Upper lobe of left lung (tissue), 6 donors: ENCODE measurements around the gene NEDD8. TPM values are rescaled to one million over a fixed set of nuclear protein-coding genes. Genes with fewer than 3 reads are reported as not detected.

Experiments used
- ATAC-seq, 2 donors: fragments of 200-7000 bp; cut with Tn5 transposase; one replicate each; pipeline ENCODE4 v1.9.1; 2022; ENCODE audit warnings: mild to moderate bottlenecking in 2 of 2, moderate library complexity in 2 of 2; ENCODE audit not compliant: low FRiP score in 2 of 2
- DNase-seq, 2 donors: peaks; one replicate each; pipeline ENCODE4 v3.0.0-alpha.2; 2019 to 2020
- H3K27ac ChIP-seq, 4 donors: fragments of 200-600 bp; sonication (generic); one replicate each; pipeline ENCODE4 v1.5.1; 2016 to 2019
- H3K27me3 ChIP-seq, 4 donors: fragments of 200-600 bp; sonication (generic); one replicate each; pipeline ENCODE4 v1.5.1; 2017 to 2019
- H3K36me3 ChIP-seq, 4 donors: fragments of 200-600 bp; sonication (generic); one replicate each; pipeline ENCODE4 v1.5.1; 2016 to 2019
- H3K4me1 ChIP-seq, 4 donors: fragments of 200-600 bp; sonication (generic); one replicate each; pipeline ENCODE4 v1.5.1; 2018 to 2019
- H3K4me3 ChIP-seq, 4 donors: fragments of 200-600 bp; sonication (generic); one replicate each; pipeline ENCODE4 v1.5.1; 2017 to 2019; ENCODE audit warnings: mild to moderate bottlenecking in 2 of 4, moderate library complexity in 1 of 4
- H3K9me3 ChIP-seq, 4 donors: fragments of 200-600 bp; sonication (generic); one replicate each; pipeline ENCODE4 v1.5.1; 2018 to 2019
- EP300 ChIP-seq, 4 donors: sonication (generic); formaldehyde crosslinking; IDR thresholded peaks; one replicate each; pipeline ENCODE4 v1.5.1; 2017; ENCODE audit warnings: antibody characterized with exemption in 4 of 4, control low read depth in 2 of 4
- POLR2A ChIP-seq, 4 donors: fragments of 450-650 bp; IDR thresholded peaks; one replicate each; pipeline ENCODE4 v1.5.1; 2016 to 2017; ENCODE audit warnings: antibody characterized with exemption in 4 of 4, mild to moderate bottlenecking in 2 of 4
- POLR2AphosphoS5 ChIP-seq, 2 donors: sonication (generic); formaldehyde crosslinking; IDR thresholded peaks; one replicate each; pipeline ENCODE4 v1.5.1; 2017; ENCODE audit warnings: antibody characterized with exemption in 2 of 2
- WGBS, 2 donors: methylation state at CpG; one replicate each; pipeline ENCODE4 v1.1.5; 2017 to 2018; 5-methylcytosine and 5-hydroxymethylcytosine counted together
- total RNA-seq, 6 donors: library from RNA; depleted of rRNA in 4 of 6; stranded (reverse); fragments of >200 nt in 4 of 6; gene quantifications; one replicate each; pipeline versions ENCODE4 v1.1.0 to v1.2.1, GENCODE V29; 2016 to 2021
- TF ChIP-seq, protein P1 (sequence below), 6 experiments: fragments of 450-650 bp in 4 of 6; fragments of 200-600 bp in 2 of 6; sonication (generic) in 2 of 6; IDR thresholded peaks; one replicate each; pipeline ENCODE4 v1.5.1; 2016 to 2019; ENCODE audit warnings: antibody characterized with exemption in 6 of 6
- donor health status: DM: no; HTN: no; CAD: no; lungs with moderate emphysema.
- donor health status: DM: no; HTN: yes; CAD: no; lungs with severe emphysema.

Gene NEDD8
- total RNA-seq, 6 donors from 2014 or later: 39.8 to 144 (median 121) TPM

DNA sequence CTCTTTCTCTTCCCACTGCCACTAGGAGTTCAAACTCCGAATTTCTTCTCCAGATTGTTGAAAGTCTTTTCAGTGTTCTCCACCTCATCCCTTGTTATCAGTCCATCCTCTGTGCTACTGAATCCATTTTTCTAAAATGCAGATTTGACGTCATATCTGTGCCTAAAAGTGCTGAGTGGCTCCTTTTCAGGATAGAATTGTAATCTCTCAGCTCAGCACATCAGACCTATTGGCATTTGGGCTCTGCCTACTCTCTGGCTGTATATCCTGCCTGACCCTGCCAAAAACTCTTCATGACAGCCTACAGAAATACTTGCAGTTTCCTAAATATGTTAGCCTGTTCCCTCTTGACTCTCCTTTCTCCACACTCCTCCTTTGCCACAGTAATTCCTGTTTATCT, 40.3 kb upstream of the NEDD8 start:
- 75 to 86% methylated on average over 2 of the region's 2 CpGs for WGBS, 2 donors
- no peak overlapping the region for H3K4me3 ChIP-seq
- ATAC-seq (no peak), DNase-seq (no peak)
- H3K27ac ChIP-seq: peak overlapping the region; percentile 96 to 99 (median 97)
- peaks cover 13 to 51% (median 44%) of the 10 kb centered on the region in 4 donors for H3K4me1 ChIP-seq
- TF ChIP-seq, protein P1, sequence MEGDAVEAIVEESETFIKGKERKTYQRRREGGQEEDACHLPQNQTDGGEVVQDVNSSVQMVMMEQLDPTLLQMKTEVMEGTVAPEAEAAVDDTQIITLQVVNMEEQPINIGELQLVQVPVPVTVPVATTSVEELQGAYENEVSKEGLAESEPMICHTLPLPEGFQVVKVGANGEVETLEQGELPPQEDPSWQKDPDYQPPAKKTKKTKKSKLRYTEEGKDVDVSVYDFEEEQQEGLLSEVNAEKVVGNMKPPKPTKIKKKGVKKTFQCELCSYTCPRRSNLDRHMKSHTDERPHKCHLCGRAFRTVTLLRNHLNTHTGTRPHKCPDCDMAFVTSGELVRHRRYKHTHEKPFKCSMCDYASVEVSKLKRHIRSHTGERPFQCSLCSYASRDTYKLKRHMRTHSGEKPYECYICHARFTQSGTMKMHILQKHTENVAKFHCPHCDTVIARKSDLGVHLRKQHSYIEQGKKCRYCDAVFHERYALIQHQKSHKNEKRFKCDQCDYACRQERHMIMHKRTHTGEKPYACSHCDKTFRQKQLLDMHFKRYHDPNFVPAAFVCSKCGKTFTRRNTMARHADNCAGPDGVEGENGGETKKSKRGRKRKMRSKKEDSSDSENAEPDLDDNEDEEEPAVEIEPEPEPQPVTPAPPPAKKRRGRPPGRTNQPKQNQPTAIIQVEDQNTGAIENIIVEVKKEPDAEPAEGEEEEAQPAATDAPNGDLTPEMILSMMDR (IDR thresholded peaks at IDR 0.05): no peak
- no peak for TF ChIP-seq POLR2AphosphoS5 (IDR thresholded peaks at IDR 0.05)
- no peak for TF ChIP-seq POLR2A (IDR thresholded peaks at IDR 0.05)
- peak in 1 of 4 donors; percentile 8 for TF ChIP-seq EP300 (IDR thresholded peaks at IDR 0.05)
- no peaks in the 10 kb centered on the region for H3K27me3 ChIP-seq
- peaks cover 0 to 24% (median 17%) of the 10 kb centered on the region in 4 donors for H3K36me3 ChIP-seq
- H3K9me3 ChIP-seq: no peaks in the 10 kb centered on the region

GRCh38 chr14:24271834-24272263, 39.7 kb upstream of the NEDD8 start:
- peaks cover 13 to 47% (median 42%) of the 10 kb centered on the region in 4 donors for H3K4me1 ChIP-seq
- 20 to 23% methylated on average over 3 of the region's 3 CpGs for WGBS, 2 donors
- ATAC-seq: no peak

DNA sequence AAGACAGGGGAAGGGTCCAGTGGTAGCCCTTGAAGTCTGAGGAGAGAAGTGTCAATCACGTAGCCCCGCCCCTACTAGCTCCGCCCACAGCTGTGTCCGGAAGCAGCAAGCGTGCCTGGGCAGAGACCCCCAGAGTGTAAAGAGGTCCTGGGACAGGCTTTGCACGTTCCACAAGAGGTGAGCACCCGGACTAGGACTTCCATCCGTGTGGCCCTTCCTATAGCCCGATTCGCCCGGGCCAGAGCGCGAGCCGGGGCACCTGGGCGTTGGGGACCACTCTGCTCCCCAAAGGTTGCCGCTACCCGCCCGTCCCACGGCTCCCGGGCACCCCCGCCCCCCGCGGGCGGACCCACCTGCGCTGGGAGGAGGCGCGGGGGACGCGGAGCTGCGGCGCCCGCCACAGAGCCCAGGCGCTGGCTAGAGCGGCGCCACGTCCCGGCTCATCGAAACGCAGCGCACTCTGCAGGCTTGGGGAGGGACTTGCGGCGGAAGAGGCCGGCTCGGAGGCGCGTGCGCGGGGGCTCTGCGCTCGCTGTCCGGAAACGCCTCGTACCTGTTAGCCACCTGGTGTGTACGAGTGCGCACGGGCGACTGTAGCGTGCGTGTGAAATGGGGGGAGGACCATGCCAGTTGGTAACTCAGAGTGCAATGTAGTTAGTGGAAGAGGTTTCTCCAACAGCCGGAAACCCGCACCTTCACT, 39.1 kb upstream of the NEDD8 start, which contains the start of gene RABGGTA:
Gene RABGGTA (minus strand): TSS at position 464 of the 700 bp plus-strand sequence. CDS start 482 bp downstream, outside the sequence.
- WGBS, 2 donors: 1 to 5% methylated on average over 3 to 37 of the region's 61 CpGs
- Histone ChIP-seq H3K4me1 (peaks cover 13 to 47% (median 40%) of the 10 kb centered on the region in 4 donors), H3K27me3 (no peaks in the 10 kb centered on the region), H3K27ac (peak within 1 kb of the TSS; percentile 96 to 99 (median 97)), H3K9me3 (no peaks in the 10 kb centered on the region), H3K36me3 (peaks cover 4 to 36% (median 28%) of the 10 kb centered on the region in 4 donors), H3K4me3 (peak within 1 kb of the TSS; percentile 82 to 96 (median 86))
- DNase-seq: peak; percentile 93 to 96
- peak; percentile 94 to 97 for ATAC-seq
- peak in 2 of 4 donors; percentile 65 to 84 for TF ChIP-seq POLR2A (IDR thresholded peaks at IDR 0.05)
- TF ChIP-seq EP300 (IDR thresholded peaks at IDR 0.05): peak in 1 of 4 donors; percentile 31
- peak; percentile 83 to 86 for TF ChIP-seq POLR2AphosphoS5 (IDR thresholded peaks at IDR 0.05)
- TF ChIP-seq, protein P1 (IDR thresholded peaks at IDR 0.05): peak; percentile 72 to 94 (median 92)

More at GRCh38 chr14:24271834-24272263, 39.7 kb upstream of the NEDD8 start:
- H3K27me3 ChIP-seq: no peaks in the 10 kb centered on the region
- no peaks in the 10 kb centered on the region for H3K9me3 ChIP-seq
- H3K27ac ChIP-seq: peak overlapping the region; percentile 96 to 99 (median 97)
- no peak for DNase-seq
- H3K4me3 ChIP-seq: peak overlapping the region; percentile 82 to 96 (median 86)
- TF ChIP-seq, protein P1 (IDR thresholded peaks at IDR 0.05): no peak
- no peak for TF ChIP-seq POLR2AphosphoS5 (IDR thresholded peaks at IDR 0.05)
- no peak for TF ChIP-seq EP300 (IDR thresholded peaks at IDR 0.05)
- TF ChIP-seq POLR2A (IDR thresholded peaks at IDR 0.05): no peak
- H3K36me3 ChIP-seq: peaks cover 2 to 31% (median 22%) of the 10 kb centered on the region in 4 donors

GRCh38 chr14:24270537-24271133, 38.5 kb upstream of the NEDD8 start:
- H3K4me1 ChIP-seq: peaks cover 13 to 40% (median 38%) of the 10 kb centered on the region in 4 donors
- DNase-seq: no peak
- H3K27me3 ChIP-seq: no peaks in the 10 kb centered on the region
- whole genome bisulfite sequencing, 2 donors: 18 to 59% methylated on average over 5 to 12 of the region's 13 CpGs
- ATAC-seq: no peak
- peaks cover 7 to 43% (median 34%) of the 10 kb centered on the region in 4 donors for H3K36me3 ChIP-seq
- peak overlapping the region; percentile 82 to 96 (median 86) for H3K4me3 ChIP-seq
- H3K27ac ChIP-seq: peak overlapping the region; percentile 96 to 99 (median 97)
- no peaks in the 10 kb centered on the region for H3K9me3 ChIP-seq
- TF ChIP-seq EP300 (IDR thresholded peaks at IDR 0.05) (no peak), POLR2A (IDR thresholded peaks at IDR 0.05) (no peak), POLR2AphosphoS5 (IDR thresholded peaks at IDR 0.05) (no peak)
- TF ChIP-seq, protein P1 (IDR thresholded peaks at IDR 0.05): no peak
